Heart left ventricle (tissue), 16 donors: Measurements from ENCODE around the gene UPK2. TPM values are rescaled to one million over a fixed set of nuclear protein-coding genes. Genes with fewer than 3 reads are reported as not detected.
A peak's percentile ranks its signal among the peaks of the same experiment; 100 is the strongest.
"Not testable (repeated sequence)": the region's sequence is repeated elsewhere in the genome, so short reads cannot be mapped to it uniquely, and the experiment has no call there.

Experiments
- ATAC-seq, 4 donors: fragments of 200-7000 bp; cut with Tn5 transposase; one replicate each; pipeline ENCODE4 v1.9.1; 2020 to 2022; ENCODE audit warnings: moderate library complexity in 4 of 4, mild to moderate bottlenecking in 3 of 4, moderate number of reproducible peaks in 1 of 4
- DNase-seq, 5 donors: peaks; one replicate each; pipeline ENCODE4 v3.0.0-alpha.2; 2020
- H3K27ac ChIP-seq, 12 donors: fragments of 200-600 bp; sonication (generic) in 4 of 12; one replicate each; pipeline versions ENCODE4 v1.5.0 to v1.8.0; 2016 to 2022; ENCODE audit warnings: mild to moderate bottlenecking in 2 of 12
- H3K27me3 ChIP-seq, 9 donors: fragments of 200-600 bp; sonication (generic) in 2 of 9; one replicate each; pipeline versions ENCODE4 v1.5.1 to v1.8.0; 2016 to 2022; ENCODE audit warnings: mild to moderate bottlenecking in 3 of 9
- H3K36me3 ChIP-seq, 9 donors: fragments of 200-600 bp; sonication (generic) in 2 of 9; one replicate each; pipeline versions ENCODE4 v1.5.0 to v1.8.0; 2018 to 2022; ENCODE audit warnings: mild to moderate bottlenecking in 2 of 9
- H3K4me1 ChIP-seq, 12 donors: fragments of 200-600 bp; sonication (generic) in 4 of 12; one replicate each; pipeline versions ENCODE4 v1.5.0 to v1.8.0; 2016 to 2022; ENCODE audit warnings: mild to moderate bottlenecking in 3 of 12
- H3K4me3 ChIP-seq, 12 donors: fragments of 200-600 bp; sonication (generic) in 4 of 12; one replicate each; pipeline versions ENCODE4 v1.5.0 to v1.8.0; 2017 to 2022; ENCODE audit warnings: mild to moderate bottlenecking in 9 of 12, moderate library complexity in 4 of 12
- H3K9me3 ChIP-seq, 12 donors: fragments of 200-600 bp; sonication (generic) in 4 of 12; one replicate each; pipeline versions ENCODE4 v1.5.0 to v1.8.0; 2016 to 2022; ENCODE audit warnings: mild to moderate bottlenecking in 1 of 12
- CTCF ChIP-seq, 12 donors: fragments of 200-600 bp; sonication (generic) in 4 of 12; IDR thresholded peaks; one replicate each; pipeline versions ENCODE4 v1.5.0 to v1.8.0; 2018 to 2022; ENCODE audit warnings: antibody characterized with exemption in 12 of 12, mild to moderate bottlenecking in 5 of 12
- POLR2A ChIP-seq, 2 donors: fragments of 450-650 bp; IDR thresholded peaks; one replicate each; pipeline ENCODE4 v1.6.1; 2017; ENCODE audit warnings: antibody characterized with exemption in 2 of 2, mild to moderate bottlenecking in 2 of 2, moderate library complexity in 2 of 2
- WGBS, 4 donors: extraction: QIAGEN DNeasy Blood & Tissue Kit in 2 of 4; methylation state at CpG; one replicate each; pipeline versions ENCODE4 v1.1.5 to v1.1.7; 2013 to 2018; 5-methylcytosine and 5-hydroxymethylcytosine counted together
- intact Hi-C, 10 donors: fragments of 100-400 bp; cut with DNase I; formaldehyde crosslinking; loops; one replicate each; pipeline versions ENCODE4 v1.11.1 to v1.14.2; 2022
- polyA plus RNA-seq, 2 donors: library from polyadenylated mRNA; stranded (reverse); fragments of 200-250 nt; gene quantifications; one replicate each; pipeline ENCODE4 v1.2.3, GENCODE V29; 2013
- total RNA-seq, 9 donors: library from RNA; depleted of rRNA in 2 of 9; stranded (reverse); fragments of >200 nt in 2 of 9; fragmentation: NEBNext Ultra II Directional in 3 of 9; extraction: Animal tissue kit (Norgen Biotek cat#: 25700) in 3 of 9; gene quantifications; one replicate each; pipeline versions ENCODE4 v1.1.0 to v1.2.4, GENCODE V29; 2016 to 2023
- donor health status: ischemic (EF 13 %, LVEDD 7.1; RV severe dilation, severe dysfunction).
- donor health status: healthy with polysubstance abuse.
- donor health status: DM: no; HTN: yes; CAD: no.
- donor health status: DM: no; HTN: no; CAD: no.
- donor health status: ischemic (EF 25% LVEDD 6.9; RV normal size, moderate dysfunction).
- donor health status: ischemic (EF 25% LVEDD 5.7; RV mildly dilated, moderate dysfunction).
- donor health status: healthy.
- donor health status: DM: yes; HTN: yes; CAD: no.
- donor health status: ischemic (EF 35%, LVEDD 5.7; RV mildly dilated, moderate dysfunction).
- donor health status: nonischemic (EF 11% LVEDD 7.7; RV severe dilation, severe dysfunction).
- donor health status: DM: yes; HTN: yes; CAD: no.
- donor health status: PGD.
- donor health status: ischemic (EF 29% LVEDD 5.4; RV normal size, mild dysfunction).
- donor health status: nonischemic (EF 23%, LVEDD 6.1; RV moderate dilation, normal function).

UPK2 gene
- total and polyA plus RNA-seq, 11 donors: not detected

- H3K36me3 ChIP-seq: no peaks in the 10 kb centered on the region
- TF ChIP-seq POLR2A (IDR thresholded peaks at IDR 0.05) (no peak), CTCF (IDR thresholded peaks at IDR 0.05) (no peak)
- no peaks in the 10 kb centered on the region for H3K9me3 ChIP-seq
- H3K4me1 ChIP-seq: no peaks in the 10 kb centered on the region
- no peak overlapping the region for H3K27ac ChIP-seq
- no peak overlapping the region for H3K4me3 ChIP-seq
- peaks cover 0 to 24% (median 6%) of the 10 kb centered on the region in 9 donors for H3K27me3 ChIP-seq
- DNase-seq (no peak), ATAC-seq (no peak)
- 78 to 97% (median 93%) methylated on average over 2 of the region's 2 CpGs for WGBS, 4 donors
- intact Hi-C loops: no loop called here
These were observed 17.9 kb downstream of the UPK2 start for GRCh38 chr11:118973985-118974384.

- H3K4me1 ChIP-seq: peaks cover 0 to 14% (median 4%) of the 10 kb centered on the region in 12 donors
- no peak for TF ChIP-seq POLR2A (IDR thresholded peaks at IDR 0.05)
- TF ChIP-seq CTCF (IDR thresholded peaks at IDR 0.05): no peak
- H3K4me3 ChIP-seq: no peak overlapping the region
- peaks cover 0 to 11% (median 1%) of the 10 kb centered on the region in 9 donors for H3K27me3 ChIP-seq
- intact Hi-C loops: no loop called here
- H3K36me3 ChIP-seq: no peaks in the 10 kb centered on the region
- no peaks in the 10 kb centered on the region for H3K9me3 ChIP-seq
- WGBS, 4 donors: 82 to 83% (median 82%) methylated on average over 15 of the region's 15 CpGs
- ATAC-seq: no peak
- no peak overlapping the region for H3K27ac ChIP-seq
- no peak for DNase-seq
These were observed 19.9 kb downstream of the UPK2 start for GRCh38 chr11:118975771-118976709.

- H3K9me3 ChIP-seq: no peaks in the 10 kb centered on the region
- H3K4me1 ChIP-seq: peaks cover 0 to 14% (median 4%) of the 10 kb centered on the region in 12 donors
- 58 to 75% (median 68%) methylated on average over 7 to 9 of the region's 9 CpGs for WGBS, 4 donors
- no peaks in the 10 kb centered on the region for H3K27me3 ChIP-seq
- TF ChIP-seq CTCF (IDR thresholded peaks at IDR 0.05): no peak
- no peak for TF ChIP-seq POLR2A (IDR thresholded peaks at IDR 0.05)
- no peak overlapping the region for H3K4me3 ChIP-seq
- DNase-seq: no peak
- no peaks in the 10 kb centered on the region for H3K36me3 ChIP-seq
- no peak overlapping the region for H3K27ac ChIP-seq
- intact Hi-C loops: no loop called here
- no peak for ATAC-seq
These were observed 23.3 kb downstream of the UPK2 start for GRCh38 chr11:118979434-118979833.

GRCh38 chr11:118980191-118980881, 24.2 kb downstream of the UPK2 start:
- DNase-seq (peak in 4 of 5 donors; percentile 33 to 65 (median 45)), ATAC-seq (peak; percentile 61 to 73 (median 65))
- no peak for TF ChIP-seq CTCF (IDR thresholded peaks at IDR 0.05)
- TF ChIP-seq POLR2A (IDR thresholded peaks at IDR 0.05): no peak
- Histone ChIP-seq H3K27ac (no peak overlapping the region), H3K4me1 (peaks cover 0 to 14% (median 4%) of the 10 kb centered on the region in 12 donors), H3K27me3 (no peaks in the 10 kb centered on the region), H3K4me3 (peak overlapping the region in 8 of 12 donors; percentile 0 to 32 (median 24)), H3K9me3 (no peaks in the 10 kb centered on the region), H3K36me3 (no peaks in the 10 kb centered on the region)
- intact Hi-C loops: no loop called here
- 27 to 37% (median 30%) methylated on average over 12 to 21 of the region's 21 CpGs for WGBS, 4 donors

- H3K27ac ChIP-seq, H3K4me3 ChIP-seq, H3K27me3 ChIP-seq, DNase-seq, H3K9me3 ChIP-seq, H3K36me3 ChIP-seq, intact Hi-C loops, ATAC-seq: not testable (repeated sequence)
- H3K4me1 ChIP-seq: peaks cover 0 to 14% (median 4%) of the 10 kb centered on the region in 12 donors
- 50 to 62% (median 56%) methylated on average over 8 of the region's 8 CpGs for WGBS, 4 donors
These were observed 28.2 kb downstream of the UPK2 start for GRCh38 chr11:118984337-118984736.
